ENCODE data around the gene ATAD2B.

Gene ATAD2B

GRCh38 chr2:23905155-23905554 is 21.8 kb downstream of the ATAD2B start:
- no peak for DNase-seq

GRCh38 chr2:23904692-23905091 is 22.2 kb downstream of the ATAD2B start:
- no peak for DNase-seq

- no peak for DNase-seq
These were observed 22.7 kb downstream of the ATAD2B start for GRCh38 chr2:23904215-23904614.

GRCh38 chr2:23903034-23903433 is 23.9 kb downstream of the ATAD2B start:
- DNase-seq: no peak

DNA sequence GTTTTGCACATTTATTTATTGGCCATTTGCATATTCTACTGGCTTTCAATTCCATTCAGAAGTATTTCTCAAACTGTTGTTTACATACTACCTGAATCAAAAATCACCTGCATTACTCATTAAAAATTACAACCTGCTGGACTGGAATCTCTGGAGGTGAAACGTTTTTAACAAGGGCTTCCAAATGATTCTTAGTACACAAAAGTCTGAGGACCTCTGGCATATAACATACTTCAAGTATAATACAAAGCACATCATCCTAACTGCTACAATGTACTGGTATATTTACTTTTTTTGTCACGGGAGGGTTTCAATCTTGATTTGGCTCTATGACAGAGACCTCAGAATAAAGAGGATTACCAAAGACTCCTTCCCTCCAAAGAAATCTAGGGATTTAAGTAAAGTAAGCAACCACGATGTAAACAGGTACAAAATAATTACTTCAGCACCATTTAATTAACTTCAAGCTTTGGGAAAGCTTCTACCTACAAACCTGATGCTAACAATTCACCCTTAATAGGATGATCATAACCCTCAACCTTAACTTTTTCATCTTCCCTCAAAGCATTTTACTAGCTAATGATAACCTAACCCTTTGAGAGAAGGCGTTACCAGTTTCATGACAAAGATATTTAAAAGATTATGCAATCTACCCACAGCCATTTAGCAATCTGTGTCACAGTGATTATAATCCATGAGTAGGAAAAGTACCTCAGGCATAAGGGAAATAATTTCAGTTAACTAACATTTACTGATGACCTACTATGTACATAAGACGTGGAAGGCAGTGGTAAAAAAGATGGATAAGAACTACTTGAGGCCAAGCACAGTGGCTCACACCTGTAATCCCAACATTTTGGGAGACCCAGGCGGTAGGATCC is 24.7 kb downstream of the ATAD2B start:
- DNase-seq: no peak

GRCh38 chr2:23900541-23901322 is 26.2 kb downstream of the ATAD2B start:
- DNase-seq: no peak

- no peak for DNase-seq
These were observed 26.8 kb downstream of the ATAD2B start for GRCh38 chr2:23900133-23900532.

GRCh38 chr2:23871206-23871605 is 55.7 kb downstream of the ATAD2B start:
- DNase-seq: no peak

DNA sequence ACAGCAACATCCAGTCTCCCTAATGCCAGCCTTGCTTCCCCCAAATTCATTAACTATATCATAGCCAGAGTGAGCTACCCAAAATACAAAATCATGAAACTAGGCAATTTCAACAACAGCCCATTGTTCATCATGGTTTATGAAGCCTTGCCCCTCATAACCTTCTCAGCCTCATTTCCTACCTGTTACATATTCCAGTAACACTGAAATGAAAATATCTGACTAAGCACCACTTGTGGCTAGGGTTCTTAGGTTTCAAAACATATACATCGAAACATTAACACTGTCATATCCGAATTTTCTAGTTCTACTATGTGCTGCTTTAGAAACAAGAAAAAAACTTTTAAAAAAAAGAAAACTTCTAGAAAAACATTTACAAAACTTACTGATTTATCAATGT is 59.5 kb downstream of the ATAD2B start:
- DNase-seq: no peak

- no peak for DNase-seq
These were observed 64.1 kb downstream of the ATAD2B start for GRCh38 chr2:23862716-23863426.

DNA sequence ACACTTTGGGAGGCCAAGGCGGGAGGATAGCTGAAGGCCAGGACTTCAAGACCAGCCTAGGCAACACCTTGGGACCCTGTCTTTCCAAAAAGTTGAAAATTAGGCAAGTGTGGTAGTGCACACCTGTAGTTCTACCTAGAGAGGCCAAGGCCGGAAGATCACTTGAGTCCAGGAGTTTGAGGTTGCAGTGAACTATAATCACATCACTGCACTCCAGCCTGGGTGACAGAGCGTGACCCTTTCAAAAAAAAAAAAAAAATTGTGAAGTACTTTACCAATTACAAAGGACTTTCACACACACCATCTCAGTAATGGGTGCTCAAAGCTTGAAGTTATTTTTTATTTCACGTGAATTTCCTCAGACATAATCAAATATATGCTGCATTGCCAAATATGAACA is 65.0 kb downstream of the ATAD2B start:
- DNase-seq: no peak

GRCh38 chr2:23859983-23860382 is 66.9 kb downstream of the ATAD2B start:
- no peak for DNase-seq

DNA sequence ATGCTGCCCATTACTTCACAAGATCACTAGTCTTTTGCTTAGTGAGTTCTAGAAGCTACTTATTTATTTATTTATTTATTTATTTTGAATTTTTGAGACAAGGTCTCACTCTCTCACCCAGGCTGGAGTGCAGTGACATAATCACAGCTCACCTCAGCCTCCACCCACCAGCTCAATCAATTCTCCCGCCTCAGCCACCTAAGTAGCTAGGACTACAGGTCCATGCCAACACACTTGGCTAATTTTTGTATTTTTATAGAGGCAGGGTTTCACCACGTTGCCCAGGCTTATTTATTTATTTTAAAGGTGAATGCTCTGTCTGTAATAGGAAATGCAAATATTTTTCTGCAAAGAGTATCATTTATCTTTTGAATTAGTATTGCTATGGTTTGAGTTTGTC is 67.7 kb downstream of the ATAD2B start:
- no peak for DNase-seq

GRCh38 chr2:23850564-23851256 is 76.2 kb downstream of the ATAD2B start:
- no peak for DNase-seq

DNA sequence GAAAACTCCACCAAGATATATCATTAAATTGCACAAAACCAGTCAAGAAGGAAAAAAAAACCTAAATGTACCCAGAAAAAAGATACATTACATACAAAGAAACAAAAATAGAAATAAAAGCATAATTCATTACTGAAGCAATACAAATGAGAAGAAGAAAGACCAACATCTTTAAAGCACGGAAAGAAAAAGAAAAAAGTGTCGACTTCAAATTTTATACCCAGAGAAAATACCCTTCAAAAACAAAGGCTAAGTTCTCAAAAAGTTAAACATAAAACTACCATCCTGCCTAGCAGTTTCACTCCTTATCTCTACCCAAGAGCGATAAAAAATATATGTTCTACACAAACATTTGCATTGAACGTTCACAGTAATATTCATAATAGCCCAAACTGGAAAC is 82.0 kb downstream of the ATAD2B start:
- DNase-seq: no peak

DNA sequence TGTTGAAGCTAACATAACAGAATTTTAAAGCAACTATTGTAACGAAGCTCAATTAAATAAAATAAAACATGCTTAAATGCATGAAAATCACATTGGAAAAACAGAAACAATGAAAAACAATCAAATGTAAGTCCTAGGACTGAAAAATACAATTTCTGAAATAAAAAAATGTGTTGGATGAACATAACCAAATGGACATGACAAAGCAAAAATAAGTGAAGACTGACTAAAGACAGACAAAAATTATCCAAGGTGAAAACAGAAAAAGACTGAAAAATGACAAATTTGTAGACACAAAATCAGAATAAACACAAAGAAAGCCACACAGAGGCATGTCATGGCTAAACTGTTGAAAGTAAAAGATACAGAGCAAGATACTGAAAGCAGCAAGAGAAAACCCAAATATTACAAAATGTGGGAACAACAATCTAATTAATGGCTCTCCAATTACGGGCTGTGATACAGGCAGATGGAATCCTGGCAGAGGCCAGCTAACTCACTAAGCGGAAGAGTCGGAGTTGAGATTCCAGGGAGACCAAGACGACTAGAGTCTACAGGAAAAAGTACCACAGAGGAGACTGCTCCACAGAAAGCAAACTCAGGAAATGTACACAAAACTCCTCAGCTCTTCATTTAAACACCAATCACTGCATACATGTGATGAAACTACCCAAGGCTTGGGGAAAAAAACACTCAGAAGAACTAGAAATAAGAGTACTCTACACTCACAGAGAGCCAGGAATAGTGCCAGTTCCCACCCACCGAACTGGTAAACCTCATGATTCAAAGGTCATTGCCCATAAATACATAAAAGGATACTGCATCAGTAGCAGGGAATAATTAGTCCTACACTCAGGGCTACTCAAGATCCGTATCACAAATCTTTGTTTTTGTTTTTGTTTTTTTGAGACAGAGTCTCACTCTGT is 83.6 kb downstream of the ATAD2B start:
- no peak for DNase-seq

GRCh38 chr2:23839919-23840578 is 86.9 kb downstream of the ATAD2B start:
- no peak for DNase-seq

- DNase-seq: no peak
These were observed 87.9 kb downstream of the ATAD2B start for GRCh38 chr2:23838996-23839395.

- DNase-seq: no peak
These were observed 88.3 kb downstream of the ATAD2B start for GRCh38 chr2:23838581-23838980.

GRCh38 chr2:23837871-23838270 is 89.1 kb downstream of the ATAD2B start:
- DNase-seq: no peak

DNA sequence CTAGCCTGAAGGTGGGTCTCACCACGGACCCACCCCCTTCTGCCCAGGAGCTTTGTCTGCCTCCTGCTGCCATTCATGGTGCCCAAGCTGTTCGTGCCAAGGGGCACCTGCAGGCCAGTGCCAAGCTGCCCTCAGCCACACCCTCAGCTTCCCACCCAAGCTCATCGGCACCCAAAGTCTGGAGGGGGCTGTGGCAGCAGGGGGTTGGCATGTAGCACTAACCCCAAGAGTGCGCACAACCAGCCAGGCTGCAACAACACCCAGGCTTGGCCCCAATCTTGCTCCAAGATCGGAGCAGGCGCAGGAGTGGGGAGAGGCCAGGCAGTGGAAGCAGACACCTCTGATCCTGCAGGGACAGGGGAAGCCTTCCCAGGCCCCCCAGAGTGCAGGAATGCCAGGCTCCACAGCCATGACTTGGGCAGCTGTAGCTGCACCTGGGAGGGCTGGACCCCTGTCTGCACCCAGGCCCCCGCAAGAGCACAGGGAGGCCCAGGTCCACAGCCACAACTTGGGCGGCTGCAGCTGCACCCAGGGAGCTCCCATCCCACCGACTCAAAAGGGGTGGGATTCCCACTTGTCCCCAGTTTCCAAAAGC is 89.9 kb downstream of the ATAD2B start:
- no peak for DNase-seq

Data from CD4-positive, alpha-beta T cell treated with Interleukin-4 for 4 hours (primary cell).